GM23338 (cell line): ENCODE data around the gene RALGPS1.

Experiments
- EZH2phosphoT487 ChIP-seq: fragments of 200-600 bp; sonication (generic); IDR thresholded peaks from one replicate; pipeline ENCODE4 v1.8.1; 2018; ENCODE audit warnings: antibody characterized with exemption; ENCODE audit not compliant: unreplicated experiment
- JUNB ChIP-seq: IDR thresholded peaks from one replicate; pipeline ENCODE4 v1.6.1; 2016; ENCODE audit warnings: antibody characterized with exemption; ENCODE audit not compliant: unreplicated experiment
- POLR2AphosphoS5 ChIP-seq: IDR thresholded peaks from 2 replicates; pipeline ENCODE4 v1.6.1; 2016; ENCODE audit warnings: antibody characterized with exemption, low read depth
- TF ChIP-seq, protein P1 (sequence below), 2 experiments: fragments of 200-600 bp in 1 of 2; sonication (generic) in 1 of 2; conservative IDR thresholded peaks; 2 replicates each; pipeline versions ENCODE4 v1.5.1 to v1.6.1; 2016 to 2017; ENCODE audit warnings: antibody characterized with exemption in 2 of 2, low read depth in 2 of 2, mild to moderate bottlenecking in 2 of 2, moderate library complexity in 1 of 2

DNA sequence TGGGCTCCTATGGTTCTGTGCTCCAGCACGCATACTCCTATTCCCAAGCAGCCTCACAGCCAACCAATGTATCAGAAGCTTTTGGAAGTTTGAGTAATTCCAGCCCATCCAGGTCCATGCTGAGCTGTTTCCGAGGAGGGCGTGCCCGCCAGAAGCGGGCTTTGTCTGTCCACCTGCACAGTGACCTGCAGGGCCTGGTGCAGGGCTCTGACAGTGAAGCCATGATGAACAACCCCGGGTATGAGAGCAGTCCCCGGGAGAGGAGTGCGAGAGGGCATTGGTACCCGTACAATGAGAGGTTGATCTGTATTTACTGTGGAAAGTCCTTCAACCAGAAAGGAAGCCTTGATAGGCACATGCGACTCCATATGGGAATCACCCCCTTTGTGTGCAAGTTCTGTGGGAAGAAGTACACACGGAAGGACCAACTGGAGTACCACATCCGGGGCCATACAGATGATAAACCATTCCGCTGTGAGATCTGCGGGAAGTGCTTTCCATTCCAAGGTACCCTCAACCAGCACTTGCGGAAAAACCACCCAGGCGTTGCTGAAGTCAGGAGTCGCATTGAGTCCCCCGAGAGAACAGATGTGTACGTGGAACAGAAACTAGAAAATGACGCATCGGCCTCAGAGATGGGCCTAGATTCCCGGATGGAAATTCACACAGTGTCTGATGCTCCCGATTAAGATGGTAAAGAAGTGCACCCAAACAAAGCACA lies 34.2 kb upstream of the RALGPS1 start:
- TF ChIP-seq, protein P1, sequence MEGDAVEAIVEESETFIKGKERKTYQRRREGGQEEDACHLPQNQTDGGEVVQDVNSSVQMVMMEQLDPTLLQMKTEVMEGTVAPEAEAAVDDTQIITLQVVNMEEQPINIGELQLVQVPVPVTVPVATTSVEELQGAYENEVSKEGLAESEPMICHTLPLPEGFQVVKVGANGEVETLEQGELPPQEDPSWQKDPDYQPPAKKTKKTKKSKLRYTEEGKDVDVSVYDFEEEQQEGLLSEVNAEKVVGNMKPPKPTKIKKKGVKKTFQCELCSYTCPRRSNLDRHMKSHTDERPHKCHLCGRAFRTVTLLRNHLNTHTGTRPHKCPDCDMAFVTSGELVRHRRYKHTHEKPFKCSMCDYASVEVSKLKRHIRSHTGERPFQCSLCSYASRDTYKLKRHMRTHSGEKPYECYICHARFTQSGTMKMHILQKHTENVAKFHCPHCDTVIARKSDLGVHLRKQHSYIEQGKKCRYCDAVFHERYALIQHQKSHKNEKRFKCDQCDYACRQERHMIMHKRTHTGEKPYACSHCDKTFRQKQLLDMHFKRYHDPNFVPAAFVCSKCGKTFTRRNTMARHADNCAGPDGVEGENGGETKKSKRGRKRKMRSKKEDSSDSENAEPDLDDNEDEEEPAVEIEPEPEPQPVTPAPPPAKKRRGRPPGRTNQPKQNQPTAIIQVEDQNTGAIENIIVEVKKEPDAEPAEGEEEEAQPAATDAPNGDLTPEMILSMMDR (conservative IDR thresholded peaks at IDR 0.05; ENCODE audit: low read depth in 2 of 2), result no peak
- no peak for TF ChIP-seq EZH2phosphoT487
- no peak for TF ChIP-seq JUNB
- no peak for TF ChIP-seq POLR2AphosphoS5
